GM23338 (cell line): Measurements from ENCODE around the gene GPATCH1. TPM values are rescaled to one million over a fixed set of nuclear protein-coding genes. Genes with fewer than 3 reads are reported as not detected.
"Not testable (repeated sequence)": the region's sequence is repeated elsewhere in the genome, so short reads cannot be mapped to it uniquely, and the experiment has no call there.

Experiments used
- ATAC-seq: fragments of 200-7000 bp; cut with Tn5 transposase; 3 replicates; pipeline ENCODE4 v1.9.1; 2020
- DNase-seq: peaks from one replicate; pipeline ENCODE4 v3.0.0-alpha.2; 2015; ENCODE audit warnings: low spot score
- H2AFZ ChIP-seq: fragments of 200-600 bp; sonication (generic); 2 replicates; pipeline ENCODE4 v1.8.0; 2016; ENCODE audit warnings: antibody characterized with exemption, mild to moderate bottlenecking, moderate library complexity
- H3F3A ChIP-seq: fragments of 200-600 bp; sonication (generic); replicated peaks from 2 replicates; pipeline ENCODE4 v1.8.0; 2017; ENCODE audit warnings: antibody characterized with exemption, mixed run types, low read depth
- H3K27ac ChIP-seq: fragments of 200-600 bp; sonication (generic); 2 replicates; pipeline ENCODE4 v1.6.1; 2016; ENCODE audit warnings: low read depth
- H3K27me3 ChIP-seq: fragments of 200-600 bp; sonication (generic); 2 replicates; pipeline ENCODE4 v1.8.0; 2016; ENCODE audit warnings: mild to moderate bottlenecking, mixed run types, moderate library complexity; ENCODE audit not compliant: insufficient read depth
- H3K36me3 ChIP-seq: fragments of 200-600 bp; sonication (generic); 2 replicates; pipeline ENCODE4 v1.8.0; 2016; ENCODE audit warnings: mild to moderate bottlenecking; ENCODE audit not compliant: insufficient read depth
- H3K4me1 ChIP-seq: fragments of 200-600 bp; sonication (generic); 2 replicates; pipeline ENCODE4 v1.8.0; 2016; ENCODE audit warnings: mild to moderate bottlenecking, moderate library complexity; ENCODE audit not compliant: insufficient read depth
- H3K4me2 ChIP-seq: fragments of 200-600 bp; sonication (generic); 2 replicates; pipeline ENCODE4 v1.7.1; 2017; ENCODE audit warnings: mixed run types
- H3K4me3 ChIP-seq: fragments of 200-600 bp; sonication (generic); 2 replicates; pipeline ENCODE4 v1.6.1; 2016; ENCODE audit warnings: mixed run types
- H3K79me2 ChIP-seq: fragments of 200-600 bp; sonication (generic); replicated peaks from 2 replicates; pipeline ENCODE4 v1.8.0; 2017; ENCODE audit warnings: mild to moderate bottlenecking; ENCODE audit not compliant: insufficient read depth
- H3K9me2 ChIP-seq: fragments of 200-600 bp; sonication (generic); 2 replicates; pipeline ENCODE4 v1.8.0; 2017; ENCODE audit not compliant: insufficient read depth
- H4K20me1 ChIP-seq: fragments of 200-600 bp; sonication (generic); replicated peaks from 2 replicates; pipeline ENCODE4 v1.8.0; 2017; ENCODE audit warnings: mild to moderate bottlenecking; ENCODE audit not compliant: insufficient read depth
- H3K27ac Mint-ChIP-seq: 2 replicates; pipeline ENCODE4 v1.8.0; 2020; ENCODE audit warnings: inconsistent platforms, mild to moderate bottlenecking, moderate library complexity, mixed read lengths
- H3K27me3 Mint-ChIP-seq: 3 replicates; pipeline ENCODE4 v1.8.0; 2022; ENCODE audit warnings: low read depth, mild to moderate bottlenecking, moderate library complexity, mixed read lengths, inconsistent platforms; ENCODE audit not compliant: insufficient read depth, poor library complexity
- H3K36me3 Mint-ChIP-seq: 3 replicates; pipeline ENCODE4 v1.8.0; 2021; ENCODE audit warnings: low read depth, mild to moderate bottlenecking, inconsistent platforms, moderate library complexity, mixed read lengths
- H3K4me1 Mint-ChIP-seq: 3 replicates; pipeline ENCODE4 v1.8.0; 2020; ENCODE audit warnings: mild to moderate bottlenecking, inconsistent platforms, mixed read lengths
- H3K4me3 Mint-ChIP-seq: 3 replicates; pipeline ENCODE4 v1.8.0; 2021; ENCODE audit warnings: moderate library complexity, mild to moderate bottlenecking, inconsistent platforms, mixed read lengths
- H3K9me3 Mint-ChIP-seq: 3 replicates; pipeline ENCODE4 v1.8.0; 2020; ENCODE audit warnings: moderate library complexity, mild to moderate bottlenecking, inconsistent platforms, mixed read lengths
- EZH2 ChIP-seq: fragments of 200-600 bp; sonication (generic); IDR thresholded peaks from one replicate; pipeline ENCODE4 v1.8.0; 2017; ENCODE audit warnings: antibody characterized with exemption, mild to moderate bottlenecking, low read depth; ENCODE audit not compliant: unreplicated experiment
- polyA plus RNA-seq: library from polyadenylated mRNA; unstranded; fragments of >200 nt; fragmentation: Nextera tagmentation; extraction: Ambion mirVana; gene quantifications from 2 replicates; pipeline ENCODE4 v1.2.1, GENCODE V29; 2016
- total RNA-seq: library from RNA; depleted of rRNA; stranded (reverse); fragments of >200 nt; shearing (Covaris generic); gene quantifications from 2 replicates; pipeline ENCODE4 v1.2.3, GENCODE V29; 2014
- TF ChIP-seq, protein P1 (sequence below): fragments of 250-450 bp; sonication (Bioruptor Pico); IDR thresholded peaks from 2 replicates; pipeline ENCODE4 v1.5.0; 2020; ENCODE audit warnings: mild to moderate bottlenecking, moderate library complexity
- TF ChIP-seq, protein P2 (sequence below): IDR thresholded peaks from one replicate; pipeline ENCODE4 v1.6.1; 2018; ENCODE audit warnings: antibody characterized with exemption; ENCODE audit not compliant: unreplicated experiment

The GPATCH1 gene
- total and polyA plus RNA-seq, 2 experiments from 2014 or later, result 12.0 to 13.6 TPM

DNA sequence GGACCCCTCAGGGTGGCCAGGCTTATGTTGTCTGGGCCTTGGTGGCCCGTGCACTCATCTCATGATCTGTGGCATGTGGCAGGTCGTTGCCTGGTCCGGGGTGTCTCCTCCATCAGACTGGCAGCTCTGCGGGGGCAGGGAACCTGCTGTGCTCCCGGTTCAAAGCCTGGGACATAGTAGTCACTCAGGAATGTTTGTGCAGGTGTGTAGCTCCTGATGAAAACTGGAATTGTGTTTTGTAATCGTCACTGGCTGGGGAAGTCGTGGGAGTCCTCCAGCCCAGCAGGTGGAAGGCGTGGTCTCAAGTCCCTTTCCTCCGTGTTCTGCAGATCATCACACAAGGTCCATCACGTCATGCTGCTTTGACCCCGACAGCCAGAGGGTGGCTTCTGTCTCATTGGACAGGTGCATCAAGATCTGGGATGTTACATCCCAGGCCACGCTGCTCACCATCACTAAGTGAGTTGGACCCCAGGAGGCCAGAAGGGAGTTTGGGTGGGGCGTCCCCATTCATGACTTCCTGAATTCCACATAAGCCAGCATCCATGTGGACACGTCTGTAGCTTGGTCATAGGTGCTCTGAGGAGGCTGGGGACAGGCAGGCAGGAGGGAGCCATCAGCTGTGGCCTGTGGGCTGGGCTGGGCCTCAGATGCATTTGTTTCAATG is 70.0 kb downstream of the GPATCH1 start (continued):
- TF ChIP-seq, protein P1, sequence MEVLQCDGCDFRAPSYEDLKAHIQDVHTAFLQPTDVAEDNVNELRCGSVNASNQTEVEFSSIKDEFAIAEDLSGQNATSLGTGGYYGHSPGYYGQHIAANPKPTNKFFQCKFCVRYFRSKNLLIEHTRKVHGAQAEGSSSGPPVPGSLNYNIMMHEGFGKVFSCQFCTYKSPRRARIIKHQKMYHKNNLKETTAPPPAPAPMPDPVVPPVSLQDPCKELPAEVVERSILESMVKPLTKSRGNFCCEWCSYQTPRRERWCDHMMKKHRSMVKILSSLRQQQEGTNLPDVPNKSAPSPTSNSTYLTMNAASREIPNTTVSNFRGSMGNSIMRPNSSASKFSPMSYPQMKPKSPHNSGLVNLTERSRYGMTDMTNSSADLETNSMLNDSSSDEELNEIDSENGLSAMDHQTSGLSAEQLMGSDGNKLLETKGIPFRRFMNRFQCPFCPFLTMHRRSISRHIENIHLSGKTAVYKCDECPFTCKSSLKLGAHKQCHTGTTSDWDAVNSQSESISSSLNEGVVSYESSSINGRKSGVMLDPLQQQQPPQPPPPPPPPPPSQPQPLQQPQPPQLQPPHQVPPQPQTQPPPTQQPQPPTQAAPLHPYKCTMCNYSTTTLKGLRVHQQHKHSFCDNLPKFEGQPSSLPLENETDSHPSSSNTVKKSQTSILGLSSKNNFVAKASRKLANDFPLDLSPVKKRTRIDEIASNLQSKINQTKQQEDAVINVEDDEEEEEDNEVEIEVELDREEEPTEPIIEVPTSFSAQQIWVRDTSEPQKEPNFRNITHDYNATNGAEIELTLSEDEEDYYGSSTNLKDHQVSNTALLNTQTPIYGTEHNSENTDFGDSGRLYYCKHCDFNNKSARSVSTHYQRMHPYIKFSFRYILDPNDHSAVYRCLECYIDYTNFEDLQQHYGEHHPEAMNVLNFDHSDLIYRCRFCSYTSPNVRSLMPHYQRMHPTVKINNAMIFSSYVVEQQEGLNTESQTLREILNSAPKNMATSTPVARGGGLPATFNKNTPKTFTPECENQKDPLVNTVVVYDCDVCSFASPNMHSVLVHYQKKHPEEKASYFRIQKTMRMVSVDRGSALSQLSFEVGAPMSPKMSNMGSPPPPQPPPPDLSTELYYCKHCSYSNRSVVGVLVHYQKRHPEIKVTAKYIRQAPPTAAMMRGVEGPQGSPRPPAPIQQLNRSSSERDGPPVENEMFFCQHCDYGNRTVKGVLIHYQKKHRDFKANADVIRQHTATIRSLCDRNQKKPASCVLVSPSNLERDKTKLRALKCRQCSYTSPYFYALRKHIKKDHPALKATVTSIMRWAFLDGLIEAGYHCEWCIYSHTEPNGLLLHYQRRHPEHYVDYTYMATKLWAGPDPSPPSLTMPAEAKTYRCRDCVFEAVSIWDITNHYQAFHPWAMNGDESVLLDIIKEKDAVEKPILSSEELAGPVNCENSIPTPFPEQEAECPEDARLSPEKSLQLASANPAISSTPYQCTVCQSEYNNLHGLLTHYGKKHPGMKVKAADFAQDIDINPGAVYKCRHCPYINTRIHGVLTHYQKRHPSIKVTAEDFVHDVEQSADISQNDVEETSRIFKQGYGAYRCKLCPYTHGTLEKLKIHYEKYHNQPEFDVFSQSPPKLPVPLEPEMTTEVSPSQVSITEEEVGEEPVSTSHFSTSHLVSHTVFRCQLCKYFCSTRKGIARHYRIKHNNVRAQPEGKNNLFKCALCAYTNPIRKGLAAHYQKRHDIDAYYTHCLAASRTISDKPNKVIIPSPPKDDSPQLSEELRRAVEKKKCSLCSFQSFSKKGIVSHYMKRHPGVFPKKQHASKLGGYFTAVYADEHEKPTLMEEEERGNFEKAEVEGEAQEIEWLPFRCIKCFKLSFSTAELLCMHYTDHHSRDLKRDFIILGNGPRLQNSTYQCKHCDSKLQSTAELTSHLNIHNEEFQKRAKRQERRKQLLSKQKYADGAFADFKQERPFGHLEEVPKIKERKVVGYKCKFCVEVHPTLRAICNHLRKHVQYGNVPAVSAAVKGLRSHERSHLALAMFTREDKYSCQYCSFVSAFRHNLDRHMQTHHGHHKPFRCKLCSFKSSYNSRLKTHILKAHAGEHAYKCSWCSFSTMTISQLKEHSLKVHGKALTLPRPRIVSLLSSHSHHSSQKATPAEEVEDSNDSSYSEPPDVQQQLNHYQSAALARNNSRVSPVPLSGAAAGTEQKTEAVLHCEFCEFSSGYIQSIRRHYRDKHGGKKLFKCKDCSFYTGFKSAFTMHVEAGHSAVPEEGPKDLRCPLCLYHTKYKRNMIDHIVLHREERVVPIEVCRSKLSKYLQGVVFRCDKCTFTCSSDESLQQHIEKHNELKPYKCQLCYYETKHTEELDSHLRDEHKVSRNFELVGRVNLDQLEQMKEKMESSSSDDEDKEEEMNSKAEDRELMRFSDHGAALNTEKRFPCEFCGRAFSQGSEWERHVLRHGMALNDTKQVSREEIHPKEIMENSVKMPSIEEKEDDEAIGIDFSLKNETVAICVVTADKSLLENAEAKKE (CRISPR knock-in tag), result no peak

DNA sequence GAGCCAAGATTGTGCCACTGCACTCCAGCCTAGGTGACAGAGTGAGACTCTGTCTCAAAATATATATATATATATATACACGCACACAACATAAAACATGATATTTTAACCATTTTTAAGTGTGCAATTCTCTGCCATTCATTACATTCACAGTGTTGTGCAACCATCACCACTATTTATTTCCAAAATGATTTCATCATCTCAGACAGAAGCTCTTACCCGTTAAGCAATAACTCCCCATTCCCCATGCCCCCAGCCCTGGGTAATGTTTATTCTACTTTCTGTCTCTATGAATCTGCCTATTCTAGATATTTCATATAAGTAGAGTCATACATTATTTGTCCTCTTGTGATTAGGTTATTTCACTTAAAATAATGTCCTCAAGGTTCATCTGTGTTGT is 71.2 kb downstream of the GPATCH1 start:
- DNase-seq, result no peak
- ATAC-seq, result no peak
- Histone ChIP-seq H4K20me1 (no peaks in the 10 kb centered on the region), H3K4me3 (no peak overlapping the region), H3K36me3 (no peaks in the 10 kb centered on the region), H3K27me3 (no peaks in the 10 kb centered on the region), H2AFZ (no peak overlapping the region), H3F3A (no peaks in the 10 kb centered on the region), H3K4me1 (no peaks in the 10 kb centered on the region), H3K4me2 (no peak overlapping the region), H3K79me2 (no peaks in the 10 kb centered on the region), H3K9me2 (no peaks in the 10 kb centered on the region), H3K27ac (no peak overlapping the region)
- peaks cover 7% of the 10 kb centered on the region for H3K27me3 Mint-ChIP-seq
- H3K4me3 Mint-ChIP-seq, result no peak overlapping the region
- H3K9me3 Mint-ChIP-seq, result no peaks in the 10 kb centered on the region; the same call in 2 of the 3 replicates
- H3K36me3 Mint-ChIP-seq, result no peaks in the 10 kb centered on the region
- no peak for TF ChIP-seq EZH2
- TF ChIP-seq, protein P2, sequence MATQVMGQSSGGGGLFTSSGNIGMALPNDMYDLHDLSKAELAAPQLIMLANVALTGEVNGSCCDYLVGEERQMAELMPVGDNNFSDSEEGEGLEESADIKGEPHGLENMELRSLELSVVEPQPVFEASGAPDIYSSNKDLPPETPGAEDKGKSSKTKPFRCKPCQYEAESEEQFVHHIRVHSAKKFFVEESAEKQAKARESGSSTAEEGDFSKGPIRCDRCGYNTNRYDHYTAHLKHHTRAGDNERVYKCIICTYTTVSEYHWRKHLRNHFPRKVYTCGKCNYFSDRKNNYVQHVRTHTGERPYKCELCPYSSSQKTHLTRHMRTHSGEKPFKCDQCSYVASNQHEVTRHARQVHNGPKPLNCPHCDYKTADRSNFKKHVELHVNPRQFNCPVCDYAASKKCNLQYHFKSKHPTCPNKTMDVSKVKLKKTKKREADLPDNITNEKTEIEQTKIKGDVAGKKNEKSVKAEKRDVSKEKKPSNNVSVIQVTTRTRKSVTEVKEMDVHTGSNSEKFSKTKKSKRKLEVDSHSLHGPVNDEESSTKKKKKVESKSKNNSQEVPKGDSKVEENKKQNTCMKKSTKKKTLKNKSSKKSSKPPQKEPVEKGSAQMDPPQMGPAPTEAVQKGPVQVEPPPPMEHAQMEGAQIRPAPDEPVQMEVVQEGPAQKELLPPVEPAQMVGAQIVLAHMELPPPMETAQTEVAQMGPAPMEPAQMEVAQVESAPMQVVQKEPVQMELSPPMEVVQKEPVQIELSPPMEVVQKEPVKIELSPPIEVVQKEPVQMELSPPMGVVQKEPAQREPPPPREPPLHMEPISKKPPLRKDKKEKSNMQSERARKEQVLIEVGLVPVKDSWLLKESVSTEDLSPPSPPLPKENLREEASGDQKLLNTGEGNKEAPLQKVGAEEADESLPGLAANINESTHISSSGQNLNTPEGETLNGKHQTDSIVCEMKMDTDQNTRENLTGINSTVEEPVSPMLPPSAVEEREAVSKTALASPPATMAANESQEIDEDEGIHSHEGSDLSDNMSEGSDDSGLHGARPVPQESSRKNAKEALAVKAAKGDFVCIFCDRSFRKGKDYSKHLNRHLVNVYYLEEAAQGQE, result no peak
- H3K27ac Mint-ChIP-seq, result no peak overlapping the region
- no peaks in the 10 kb centered on the region for H3K4me1 Mint-ChIP-seq

DNA sequence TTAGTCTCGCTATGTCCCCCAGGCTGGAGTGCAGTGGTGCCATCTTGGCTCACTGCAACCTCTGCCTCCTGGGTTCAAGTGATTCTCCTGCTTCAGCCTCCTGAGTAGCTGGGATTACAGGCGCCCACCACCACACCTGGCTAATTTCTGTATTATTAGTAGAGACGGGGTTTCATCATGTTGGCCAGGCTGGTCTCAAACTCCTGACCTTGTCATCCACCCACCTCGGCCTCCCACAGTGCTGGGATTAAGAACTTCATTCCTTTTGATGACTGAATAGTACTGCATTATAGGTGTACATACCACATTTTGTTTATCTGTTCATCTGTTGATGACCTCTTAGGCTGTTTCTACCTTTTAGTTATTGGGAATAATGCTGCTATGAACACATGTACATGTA is 71.6 kb downstream of the GPATCH1 start:
- not testable (repeated sequence) for H3K79me2 ChIP-seq, ATAC-seq, H3F3A ChIP-seq, H3K27ac ChIP-seq, H3K27ac Mint-ChIP-seq, H3K9me2 ChIP-seq, H4K20me1 ChIP-seq, DNase-seq, H3K27me3 ChIP-seq, H3K4me2 ChIP-seq, H3K27me3 Mint-ChIP-seq, H3K36me3 Mint-ChIP-seq, H3K4me1 Mint-ChIP-seq, H3K4me1 ChIP-seq, H3K9me3 Mint-ChIP-seq, H3K36me3 ChIP-seq, H3K4me3 ChIP-seq, H2AFZ ChIP-seq, H3K4me3 Mint-ChIP-seq

DNA sequence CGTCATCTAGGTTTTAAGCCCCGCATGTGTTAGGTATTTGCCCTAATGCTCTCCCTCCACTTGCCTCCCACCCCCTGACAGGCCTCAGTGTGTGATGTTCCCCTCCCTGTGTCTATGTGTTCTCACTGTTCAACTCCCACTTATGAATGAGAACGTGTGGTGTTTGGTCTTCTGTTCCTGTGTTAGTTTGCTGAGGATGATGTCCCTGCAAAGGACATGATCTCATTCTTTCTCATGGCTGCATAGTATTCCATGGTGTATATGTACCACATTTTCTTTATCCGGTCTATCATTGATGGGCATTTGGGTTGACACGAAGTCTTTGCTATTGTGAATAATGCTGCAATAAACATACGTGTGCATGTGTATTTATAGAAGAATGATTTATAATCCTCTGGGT is 73.3 kb downstream of the GPATCH1 start:
- not testable (repeated sequence) for ATAC-seq, H3K9me3 Mint-ChIP-seq, H3K4me2 ChIP-seq, H3K4me1 Mint-ChIP-seq, H3K36me3 Mint-ChIP-seq, H3K9me2 ChIP-seq, H3K4me1 ChIP-seq, H3K27ac ChIP-seq, H3K4me3 Mint-ChIP-seq, DNase-seq, H4K20me1 ChIP-seq, H2AFZ ChIP-seq, H3F3A ChIP-seq, H3K27me3 Mint-ChIP-seq, H3K36me3 ChIP-seq, H3K4me3 ChIP-seq, H3K27ac Mint-ChIP-seq, H3K79me2 ChIP-seq, H3K27me3 ChIP-seq
